ENCODE results near the gene ARMC9.

DNA sequence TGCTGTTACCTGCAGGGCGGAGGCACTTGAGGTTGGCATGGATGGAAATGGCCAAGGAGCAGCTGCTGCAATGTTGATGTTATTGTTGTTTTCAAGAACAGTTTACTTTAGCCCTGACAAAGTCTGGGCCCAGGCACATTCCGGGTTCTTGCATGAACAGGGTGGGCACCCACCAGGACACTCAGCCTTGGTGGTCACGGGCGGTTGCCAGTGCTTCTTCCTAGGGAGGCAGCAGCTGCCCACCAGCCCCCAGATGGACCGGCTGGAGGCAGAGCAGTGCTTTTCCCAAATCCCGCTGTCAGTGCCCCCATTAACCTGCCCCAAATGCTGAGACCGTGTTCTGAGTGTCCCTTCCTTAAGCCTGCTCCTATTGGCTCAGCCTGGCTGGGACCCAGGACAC is 158.6 kb downstream of the ARMC9 start:
- no peak for TF ChIP-seq CTCF (IDR thresholded peaks at IDR 0.05)
- no peak for TF ChIP-seq POLR2A (IDR thresholded peaks at IDR 0.05)

Measured in lower leg skin (tissue), 3 donors.